Sigmoid colon (tissue), 4 donors: ENCODE measurements around the gene IRX6.

ENCODE experiments used
- EP300 ChIP-seq, 4 donors: sonication (generic); formaldehyde crosslinking; IDR thresholded peaks; one replicate each; pipeline ENCODE4 v1.6.1; 2017; ENCODE audit warnings: antibody characterized with exemption in 4 of 4
- POLR2A ChIP-seq, 2 donors: fragments of 450-650 bp; IDR thresholded peaks; one replicate each; pipeline ENCODE4 v1.6.1; 2016; ENCODE audit warnings: antibody characterized with exemption in 2 of 2, mild to moderate bottlenecking in 2 of 2, moderate library complexity in 2 of 2
- POLR2AphosphoS5 ChIP-seq, 4 donors: sonication (generic); formaldehyde crosslinking; IDR thresholded peaks; one replicate each; pipeline ENCODE4 v1.6.1; 2017; ENCODE audit warnings: antibody characterized with exemption in 4 of 4
- TF ChIP-seq, protein P1 (sequence below), 4 experiments: fragments of 450-650 bp in 3 of 4; fragments of 200-600 bp in 1 of 4; IDR thresholded peaks; one replicate each; pipeline ENCODE4 v1.5.1; 2016 to 2019; ENCODE audit warnings: antibody characterized with exemption in 4 of 4, mild to moderate bottlenecking in 3 of 4, moderate library complexity in 2 of 4

DNA sequence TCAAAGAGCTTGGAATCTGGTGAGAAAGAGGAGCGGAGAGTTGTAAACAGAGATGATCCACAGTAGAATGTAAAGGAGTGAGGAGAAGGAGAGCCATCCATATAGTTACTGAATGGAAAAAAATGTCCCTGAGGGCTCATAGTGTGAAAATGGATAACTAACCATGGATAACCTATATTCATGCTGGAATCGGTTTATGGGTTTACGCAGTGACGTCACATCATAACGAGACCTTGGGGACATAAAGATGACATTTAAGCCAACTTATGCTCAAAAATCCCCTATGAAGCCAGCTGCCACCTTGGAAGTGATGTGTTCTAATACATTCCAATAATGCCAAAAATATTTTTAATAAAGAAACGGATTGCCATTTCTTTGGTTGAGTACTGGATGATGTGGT, 22.5 kb downstream of the IRX6 start:
- no peak for TF ChIP-seq EP300 (IDR thresholded peaks at IDR 0.05)
- TF ChIP-seq POLR2A (IDR thresholded peaks at IDR 0.05) = no peak
- TF ChIP-seq, protein P1, sequence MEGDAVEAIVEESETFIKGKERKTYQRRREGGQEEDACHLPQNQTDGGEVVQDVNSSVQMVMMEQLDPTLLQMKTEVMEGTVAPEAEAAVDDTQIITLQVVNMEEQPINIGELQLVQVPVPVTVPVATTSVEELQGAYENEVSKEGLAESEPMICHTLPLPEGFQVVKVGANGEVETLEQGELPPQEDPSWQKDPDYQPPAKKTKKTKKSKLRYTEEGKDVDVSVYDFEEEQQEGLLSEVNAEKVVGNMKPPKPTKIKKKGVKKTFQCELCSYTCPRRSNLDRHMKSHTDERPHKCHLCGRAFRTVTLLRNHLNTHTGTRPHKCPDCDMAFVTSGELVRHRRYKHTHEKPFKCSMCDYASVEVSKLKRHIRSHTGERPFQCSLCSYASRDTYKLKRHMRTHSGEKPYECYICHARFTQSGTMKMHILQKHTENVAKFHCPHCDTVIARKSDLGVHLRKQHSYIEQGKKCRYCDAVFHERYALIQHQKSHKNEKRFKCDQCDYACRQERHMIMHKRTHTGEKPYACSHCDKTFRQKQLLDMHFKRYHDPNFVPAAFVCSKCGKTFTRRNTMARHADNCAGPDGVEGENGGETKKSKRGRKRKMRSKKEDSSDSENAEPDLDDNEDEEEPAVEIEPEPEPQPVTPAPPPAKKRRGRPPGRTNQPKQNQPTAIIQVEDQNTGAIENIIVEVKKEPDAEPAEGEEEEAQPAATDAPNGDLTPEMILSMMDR (IDR thresholded peaks at IDR 0.05) = no peak
- TF ChIP-seq POLR2AphosphoS5 (IDR thresholded peaks at IDR 0.05) = no peak
